HG03342 (cell line): Measurements from ENCODE around the gene SORBS1.
A peak's percentile ranks its signal among the peaks of the same experiment; 100 is the strongest.

Experiments used
- ATAC-seq: cut with Tn5 transposase; IDR thresholded peaks from one replicate; pipeline ENCODE4 v1.9.1; 2021; ENCODE audit warnings: mild to moderate bottlenecking, moderate library complexity; ENCODE audit not compliant: unreplicated experiment

SORBS1 gene

DNA sequence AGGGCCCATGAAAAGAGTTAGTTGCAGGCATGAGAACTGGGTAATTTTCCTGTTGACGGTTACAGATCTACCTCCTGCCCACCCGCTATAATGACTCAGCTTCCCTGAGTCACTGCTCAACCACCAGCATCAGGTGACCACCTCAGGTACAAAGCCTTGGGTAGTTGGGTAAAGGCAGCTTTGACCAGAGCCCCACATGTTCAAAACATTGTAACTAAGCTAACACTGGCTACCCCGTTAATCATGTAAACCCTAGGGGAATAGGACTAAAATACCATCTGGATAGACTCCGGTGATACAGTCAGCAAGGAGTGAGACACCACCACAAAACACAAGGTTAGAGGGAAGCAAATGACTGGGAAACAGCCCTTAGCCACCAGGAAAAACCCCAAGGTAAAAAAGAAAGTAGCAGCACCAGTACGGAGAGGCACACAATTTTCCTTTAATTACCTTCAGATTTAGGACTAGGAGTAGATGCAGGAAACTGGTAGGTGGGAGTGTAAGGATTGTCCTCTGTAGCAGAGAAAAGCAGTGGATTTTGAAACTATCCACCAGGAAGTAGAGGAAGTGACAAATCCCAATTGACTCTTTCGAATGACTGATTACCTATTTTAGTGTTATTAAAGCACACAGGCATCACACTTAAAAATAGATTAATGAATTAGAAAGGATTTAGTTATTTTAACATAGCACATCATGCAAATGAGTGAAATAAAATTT is 166.8 kb downstream of the SORBS1 start:
- peak; percentile 62 for ATAC-seq

DNA sequence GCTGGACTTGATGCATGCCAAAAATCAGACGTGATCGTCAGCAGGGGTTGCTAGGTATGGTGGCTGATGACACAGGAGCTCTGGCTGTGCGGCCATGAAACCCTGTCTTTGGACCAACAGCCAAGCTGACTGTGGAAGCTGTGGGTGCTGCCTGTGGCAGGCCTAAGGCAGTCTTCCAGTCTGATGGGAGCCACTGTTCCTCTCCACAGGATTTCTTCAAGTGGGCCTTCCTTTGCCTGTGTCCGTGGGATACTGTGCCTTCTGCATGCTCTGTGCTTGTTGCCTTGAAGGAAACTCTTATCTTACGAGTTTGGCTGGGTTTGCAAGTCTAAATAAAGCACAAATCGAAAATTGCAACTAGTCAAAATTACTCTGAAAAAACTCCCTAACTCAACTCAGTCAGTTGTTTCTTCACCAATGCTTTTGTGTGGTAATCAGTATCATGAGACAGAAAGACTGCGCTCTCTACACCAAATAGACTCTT is 168.4 kb downstream of the SORBS1 start:
- ATAC-seq, result peak; percentile 32

DNA sequence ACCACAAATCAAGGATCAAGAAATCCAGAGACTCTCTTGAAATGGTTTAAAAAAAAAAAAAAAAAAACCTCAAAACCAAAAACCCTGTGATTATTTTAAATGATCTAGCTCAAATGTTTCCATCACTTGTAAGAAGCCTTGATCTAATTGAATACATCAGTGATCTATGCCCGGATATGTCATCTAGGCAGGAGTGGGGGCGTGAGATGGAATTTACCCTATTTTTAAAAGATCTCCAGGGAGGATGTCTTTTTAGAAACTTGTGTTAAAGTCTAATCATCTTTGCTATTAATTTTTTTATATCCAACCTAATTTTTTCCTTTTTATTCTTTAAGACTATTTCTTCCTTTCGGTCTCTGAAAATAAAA is 169.0 kb downstream of the SORBS1 start:
- no peak for ATAC-seq

DNA sequence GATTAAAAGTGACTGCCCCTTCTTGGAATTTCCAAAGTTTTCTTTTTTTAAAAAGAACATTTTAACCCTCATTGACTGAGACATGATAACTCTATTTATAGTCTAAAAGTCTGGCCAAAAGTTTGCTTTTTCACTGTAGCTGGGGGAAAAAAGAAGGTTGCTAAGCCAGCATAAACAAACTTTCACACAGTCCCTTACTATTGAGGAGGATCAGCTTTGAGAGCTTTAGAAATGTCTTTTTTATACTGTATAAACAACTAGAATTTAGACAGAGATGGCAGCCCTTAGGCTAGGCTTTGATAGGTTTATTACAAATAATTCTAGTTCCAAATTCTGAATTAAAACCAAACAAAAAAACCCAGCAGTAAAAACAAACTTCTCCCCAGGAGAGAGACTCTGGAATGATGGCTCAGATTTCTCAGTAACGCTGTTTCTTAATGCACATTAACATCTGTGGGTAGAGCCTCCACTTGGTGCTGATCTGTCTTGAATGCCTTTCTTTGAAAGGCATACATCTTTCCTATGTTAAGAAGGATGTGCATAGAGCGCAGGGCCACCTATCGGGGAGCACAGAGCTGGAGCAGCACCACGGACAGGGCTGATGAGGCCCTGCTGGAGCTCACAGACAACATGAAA is 169.5 kb downstream of the SORBS1 start:
- ATAC-seq, result no peak

DNA sequence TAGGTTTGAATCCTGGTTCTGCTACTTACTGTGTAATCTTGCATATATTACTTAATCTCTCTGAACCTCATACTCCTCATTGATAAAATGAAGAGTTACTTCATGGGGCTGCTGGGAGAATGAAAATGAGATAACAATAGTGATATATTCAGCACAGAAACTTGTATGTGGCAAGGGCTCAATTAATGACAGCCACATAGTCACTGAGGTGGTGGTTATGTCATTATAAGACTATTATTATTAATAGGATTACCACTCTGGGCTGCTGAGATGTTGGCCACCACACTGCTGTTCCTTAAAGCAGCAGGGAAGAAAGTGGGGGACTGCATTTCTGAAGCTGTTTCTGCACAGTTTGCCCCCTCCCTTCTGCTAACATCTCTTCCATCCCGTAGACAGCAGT is 170.0 kb downstream of the SORBS1 start:
- no peak for ATAC-seq

DNA sequence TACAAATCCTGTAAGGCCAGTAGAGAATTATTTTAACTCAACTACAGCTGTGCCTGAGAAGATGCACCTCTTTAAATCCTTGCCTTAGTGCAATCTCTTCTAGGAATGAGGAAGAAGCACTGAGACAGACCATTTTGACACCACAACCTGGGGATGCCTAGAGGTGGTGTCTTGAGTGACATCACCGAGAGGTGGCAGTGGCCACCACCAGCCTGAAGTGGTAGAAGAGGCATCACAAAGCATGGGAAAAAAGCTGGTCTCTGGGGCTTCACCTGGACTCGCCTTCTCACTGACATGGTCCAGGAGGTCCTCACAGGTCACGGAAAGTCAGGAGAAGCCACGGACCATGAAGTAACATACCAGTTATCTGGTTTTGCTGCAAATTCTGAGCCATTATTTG is 171.2 kb downstream of the SORBS1 start:
- no peak for ATAC-seq

DNA sequence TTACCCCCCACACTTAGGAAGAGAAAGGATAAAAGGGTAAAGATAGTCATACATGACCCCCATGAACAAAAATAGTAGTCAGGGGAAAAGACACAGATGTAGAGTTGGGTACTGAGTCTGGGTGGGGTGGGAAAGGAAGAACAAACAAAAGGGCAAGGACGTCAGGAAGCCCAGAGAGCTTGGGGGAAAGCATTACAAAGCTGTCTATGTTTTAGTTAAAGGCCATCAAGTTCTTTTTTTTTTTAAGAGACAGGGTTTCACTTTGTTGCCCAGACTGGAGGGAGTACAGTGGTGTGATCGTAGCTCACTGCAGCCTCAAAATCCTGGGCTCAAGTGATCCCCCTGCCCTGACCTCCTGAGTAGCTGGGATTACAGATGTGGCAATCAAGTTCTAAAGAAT is 172.0 kb downstream of the SORBS1 start:
- no peak for ATAC-seq

DNA sequence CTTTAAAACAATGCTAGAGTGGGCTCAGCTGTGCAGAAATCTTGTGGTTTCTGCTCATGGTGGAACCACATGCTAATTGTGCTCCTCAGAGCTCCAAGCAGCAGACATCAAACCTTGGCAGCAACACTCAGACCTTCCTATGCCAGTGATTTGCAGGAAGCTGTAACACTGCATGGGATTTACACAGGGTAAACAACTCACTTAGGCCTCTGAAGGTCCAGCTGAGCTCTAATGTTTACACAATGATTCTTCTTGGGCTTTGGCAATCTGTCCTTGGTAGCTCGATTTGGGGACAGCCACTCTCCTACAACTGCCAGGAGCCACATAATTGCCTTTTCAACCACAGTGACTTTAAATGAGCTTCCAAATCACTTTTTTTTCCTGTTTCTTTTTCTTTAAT is 172.6 kb downstream of the SORBS1 start:
- ATAC-seq, result no peak

DNA sequence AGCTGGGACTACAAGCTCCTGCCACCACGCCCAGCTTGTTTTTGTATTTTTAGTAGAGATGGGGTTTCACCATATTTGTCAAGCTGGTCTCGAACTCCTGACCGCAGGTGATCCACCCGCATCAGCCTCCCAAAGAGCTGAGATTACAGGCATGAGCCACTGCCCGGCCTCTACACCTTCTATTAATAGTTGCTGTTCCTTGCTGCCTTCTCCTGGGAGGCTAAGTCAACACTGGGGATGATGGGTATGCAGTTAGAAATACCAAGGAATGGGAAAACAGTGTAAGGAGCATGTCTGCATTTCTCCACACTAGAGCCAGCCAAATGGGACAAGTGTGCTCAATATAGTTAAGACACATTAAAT is 173.1 kb downstream of the SORBS1 start:
- ATAC-seq, result no peak

DNA sequence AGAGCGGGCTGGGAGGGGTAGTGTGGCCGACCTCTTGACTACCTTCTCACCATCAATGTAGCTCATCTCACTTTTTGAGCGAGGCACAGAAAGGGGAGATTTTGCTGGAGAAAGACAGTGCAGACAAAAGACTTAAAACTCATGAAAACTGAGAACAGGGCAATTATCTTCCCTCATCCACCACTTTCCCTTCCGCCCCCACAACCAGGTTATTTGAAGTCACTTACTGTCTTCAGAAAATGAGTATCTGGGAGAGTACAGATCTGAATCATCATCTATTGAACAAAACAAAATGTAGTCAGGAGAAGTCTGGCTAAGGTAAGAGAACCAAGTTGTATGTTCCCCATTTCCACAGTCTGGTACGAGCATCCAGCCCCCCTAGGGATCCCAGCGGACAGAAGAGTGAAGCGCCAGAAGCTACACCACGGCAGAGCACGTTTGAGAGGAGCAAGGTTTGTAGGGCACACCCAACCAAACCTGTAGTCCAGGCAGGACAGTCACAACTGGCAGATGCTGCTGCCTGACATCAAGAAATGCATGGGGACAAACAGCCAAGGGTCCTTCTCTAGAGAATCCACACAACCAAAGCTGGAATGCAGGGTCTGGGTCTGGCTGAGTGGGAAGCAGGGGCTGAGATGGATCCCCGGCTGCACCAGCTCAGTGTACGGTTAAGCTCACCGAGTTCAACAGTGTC is 177.0 kb downstream of the SORBS1 start:
- no peak for ATAC-seq

DNA sequence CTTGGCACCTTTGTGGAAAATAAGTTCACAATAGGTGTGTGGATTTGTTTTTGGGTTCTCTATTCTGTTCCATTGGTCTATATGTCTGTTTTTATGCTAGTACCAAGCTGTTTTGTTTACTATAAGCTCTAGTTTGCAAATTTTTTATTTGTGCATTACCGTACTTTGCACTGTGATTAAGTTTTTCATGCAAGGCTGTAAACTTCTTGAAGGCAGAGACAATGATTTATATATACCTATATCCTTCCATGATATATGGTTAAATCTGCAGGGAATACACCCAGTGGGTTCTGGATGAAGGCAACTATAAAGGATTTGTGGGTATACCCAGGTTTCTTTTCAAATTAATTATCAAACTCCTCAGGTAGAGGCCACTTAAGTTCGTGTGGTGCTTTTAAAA is 178.6 kb downstream of the SORBS1 start:
- no peak for ATAC-seq

DNA sequence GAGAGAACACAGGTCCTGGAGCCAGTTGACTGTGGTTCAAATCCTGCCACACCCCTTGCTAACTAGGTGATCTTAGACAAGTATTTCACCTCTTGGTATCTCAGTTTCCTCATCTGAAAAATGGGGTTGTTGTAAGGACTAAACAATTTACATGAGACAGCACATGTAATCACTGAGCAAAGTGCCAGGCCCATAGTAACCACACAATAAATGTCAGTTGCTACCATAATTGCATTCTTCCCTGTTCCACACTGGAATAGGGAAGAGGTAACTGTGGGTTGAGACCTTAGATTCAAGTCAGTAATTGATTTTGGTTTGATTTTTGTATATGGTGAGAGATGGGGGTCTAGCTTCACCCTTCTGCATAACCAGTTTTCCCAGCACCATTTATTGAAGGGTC is 179.0 kb downstream of the SORBS1 start:
- no peak for ATAC-seq

DNA sequence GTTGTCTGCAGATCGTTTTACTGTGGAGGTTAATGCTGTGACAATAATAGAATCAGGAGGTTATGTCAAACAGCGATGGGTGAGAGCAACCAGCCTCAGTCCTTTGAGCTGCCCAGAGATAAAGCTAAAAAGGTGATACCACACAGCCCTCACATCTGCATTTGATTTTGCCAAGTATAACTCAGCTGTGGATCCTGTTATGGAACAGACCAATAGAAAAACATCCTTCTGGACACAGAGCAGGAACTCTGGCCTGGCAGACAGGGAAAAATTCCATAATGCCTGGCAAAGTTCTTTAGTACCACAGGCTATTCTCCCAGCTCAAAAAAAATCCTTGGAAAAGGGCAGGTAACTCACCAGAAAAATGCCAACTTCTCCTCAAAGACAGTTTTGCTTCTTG is 183.2 kb downstream of the SORBS1 start:
- no peak for ATAC-seq

DNA sequence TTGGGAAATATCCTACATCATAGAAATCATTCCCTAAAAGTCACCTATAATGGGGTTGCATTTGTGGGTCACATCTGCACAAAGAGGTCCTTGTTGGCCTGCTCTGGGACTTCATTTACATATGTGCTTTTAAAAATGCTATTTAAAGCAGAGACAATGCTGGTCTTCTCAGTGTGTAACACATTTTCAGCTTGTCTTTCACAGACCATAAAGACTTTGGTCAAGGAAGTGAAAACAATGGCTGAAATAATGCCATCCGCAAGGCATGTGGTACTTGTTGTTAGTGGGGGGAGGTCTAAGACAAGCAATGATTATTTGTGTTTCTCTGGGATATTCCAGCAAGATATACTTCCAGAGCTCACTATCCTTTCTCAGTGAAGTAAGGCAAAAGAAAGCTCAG is 185.8 kb downstream of the SORBS1 start:
- no peak for ATAC-seq

DNA sequence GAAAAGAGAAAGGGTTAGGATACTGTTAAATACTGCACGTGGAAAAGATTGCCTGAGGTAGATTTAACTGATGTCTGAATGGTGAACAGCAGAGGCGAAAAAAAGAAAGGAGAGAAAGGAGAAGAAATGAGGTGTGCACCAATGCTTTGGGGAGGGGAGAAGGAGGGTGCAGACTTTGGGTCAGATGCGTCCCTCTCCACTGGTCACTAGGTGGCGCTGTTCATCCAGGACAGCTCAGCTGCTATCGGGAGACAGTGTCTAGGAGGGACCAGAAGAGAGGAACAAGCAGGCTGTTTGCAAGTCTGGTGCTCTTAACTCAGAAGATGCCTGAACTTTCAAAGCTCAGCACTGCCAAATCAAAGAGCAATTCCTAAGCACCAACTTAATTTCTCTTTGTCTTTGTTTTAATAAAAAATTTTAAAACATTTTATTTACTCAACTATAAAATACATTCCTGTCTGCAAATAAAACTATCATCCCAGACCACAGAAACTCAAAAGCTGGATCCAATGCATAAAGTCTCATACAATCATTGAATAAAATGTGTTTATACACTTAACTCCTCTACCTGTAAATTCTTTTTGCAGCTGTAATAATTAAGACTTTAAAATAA is 186.5 kb downstream of the SORBS1 start:
- ATAC-seq, result peak; percentile 89

DNA sequence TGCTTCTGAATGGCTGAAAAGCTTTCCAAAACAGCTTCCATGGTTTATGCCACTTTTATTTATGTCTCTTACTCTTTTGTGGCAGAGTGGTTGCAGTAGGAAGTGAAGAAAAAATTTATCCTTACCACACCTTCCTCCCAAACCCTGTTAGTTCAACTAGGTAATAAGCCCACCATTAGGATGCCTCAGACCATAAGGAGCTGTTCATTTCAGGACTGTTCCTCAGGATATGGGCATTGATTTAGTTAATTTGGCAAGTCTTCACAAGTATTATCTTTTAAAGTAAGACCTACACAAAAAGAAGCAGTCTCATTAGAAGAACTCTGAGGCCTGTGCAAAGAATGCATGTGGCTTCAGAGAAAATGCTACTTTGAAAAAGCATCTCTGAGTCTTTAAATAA is 187.5 kb downstream of the SORBS1 start:
- no peak for ATAC-seq

DNA sequence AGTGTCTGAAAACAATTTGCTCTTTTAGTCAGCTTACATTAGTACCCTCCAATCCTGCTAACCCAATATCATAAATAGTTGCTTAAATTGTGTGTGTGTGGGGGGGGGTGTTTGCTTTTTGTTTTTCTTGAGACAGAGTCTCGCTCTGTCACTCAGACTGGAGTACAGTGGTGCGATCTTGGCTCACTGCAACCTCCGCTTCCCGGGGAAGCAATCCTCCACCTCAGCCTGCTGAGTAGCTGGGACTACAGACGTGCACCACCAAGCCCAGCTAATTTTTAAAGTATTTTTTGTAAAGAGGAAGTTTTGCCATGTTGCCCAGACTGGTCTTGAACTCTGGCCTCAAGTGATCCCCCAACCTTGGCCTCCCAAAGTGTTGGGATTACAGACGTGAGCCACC is 196.8 kb downstream of the SORBS1 start:
- no peak for ATAC-seq

DNA sequence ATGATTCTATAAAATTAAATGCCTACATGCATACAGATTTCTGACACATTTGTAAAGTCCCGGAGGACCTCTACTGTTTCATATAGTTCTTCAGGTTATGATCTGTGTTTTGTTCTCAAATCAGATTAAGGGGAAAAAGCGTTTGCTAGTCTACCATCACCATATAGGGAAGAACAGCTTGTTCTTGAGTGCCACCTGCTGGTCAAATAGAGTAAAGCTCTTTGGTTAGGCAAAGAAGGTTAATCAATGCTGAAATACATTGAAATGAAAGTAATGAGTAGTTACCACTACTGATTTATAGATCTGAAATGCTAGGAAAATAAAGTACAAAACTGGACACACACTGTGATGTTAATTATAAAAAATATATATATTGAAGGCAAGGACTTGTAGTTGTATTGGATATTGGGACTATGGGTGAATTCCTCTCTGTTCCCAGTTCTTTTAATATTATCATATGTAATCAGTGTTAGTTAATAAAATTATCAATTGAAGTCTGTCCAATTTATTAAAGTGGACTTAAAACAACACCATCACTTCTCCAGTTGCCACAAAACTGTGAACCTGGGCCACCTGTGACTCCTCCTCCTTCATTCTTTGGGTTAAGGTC is 197.8 kb downstream of the SORBS1 start:
- peak; percentile 74 for ATAC-seq

DNA sequence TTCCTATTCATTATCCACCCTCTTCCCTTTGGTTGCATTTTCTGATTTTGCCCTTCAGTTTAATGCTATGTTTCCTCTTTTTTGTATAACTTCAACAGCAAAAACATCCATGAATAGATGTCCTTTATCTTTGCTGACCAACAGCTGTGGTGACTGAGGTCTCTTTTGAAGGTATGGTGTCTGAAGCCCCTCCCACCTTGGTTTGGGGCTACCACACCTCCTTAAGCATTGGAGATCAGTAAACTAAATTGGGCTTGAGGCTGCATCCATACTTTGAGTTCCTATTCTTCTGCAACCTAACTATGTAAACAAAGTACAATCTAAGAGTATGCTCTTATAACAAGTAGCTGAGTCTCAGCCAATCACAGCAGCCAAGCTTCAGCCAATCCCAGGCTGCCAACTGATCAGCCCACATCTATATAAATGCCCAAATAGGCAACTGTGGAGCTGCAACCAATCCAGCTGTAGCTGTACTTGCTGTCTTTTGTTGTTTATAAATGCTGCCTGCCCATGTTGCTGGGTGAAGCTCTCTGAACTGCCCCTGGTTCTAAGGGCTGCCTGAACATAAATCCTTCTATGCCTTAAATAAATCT is 201.0 kb downstream of the SORBS1 start:
- ATAC-seq, result no peak

DNA sequence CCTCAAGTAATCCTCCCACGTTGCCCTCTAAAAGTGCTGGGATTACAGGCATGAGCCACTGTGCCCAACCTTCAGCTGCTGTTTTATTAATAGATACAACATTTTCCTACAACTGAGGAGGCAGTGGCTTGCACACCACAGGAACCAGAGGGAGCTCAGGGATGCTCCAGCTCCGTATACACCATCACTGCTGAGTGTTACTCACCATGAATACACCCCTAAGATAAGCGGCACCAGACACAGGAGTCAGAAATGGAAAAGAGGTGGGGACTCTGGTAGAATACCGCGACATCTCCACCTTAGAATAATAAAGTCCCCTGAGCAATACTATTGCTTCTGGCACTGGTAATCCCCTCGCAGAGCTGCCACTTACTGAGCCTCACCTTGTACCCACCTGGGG is 201.7 kb downstream of the SORBS1 start:
- no peak for ATAC-seq
